ENCODE data around the gene SNRNP200. TPM values are rescaled to one million over a fixed set of nuclear protein-coding genes. Genes with fewer than 3 reads are reported as not detected.
A peak's percentile ranks its signal among the peaks of the same experiment; 100 is the strongest.

The SNRNP200 gene
- total RNA-seq, 1 donor from 2014 or later, result 57.4 TPM

GRCh38 chr2:96345868-96346462, 40.6 kb upstream of the SNRNP200 start:
- no peak for TF ChIP-seq CTCF (IDR thresholded peaks at IDR 0.05)
- DNase-seq (ENCODE audit: low spot score in 2 of 2), result no peak
- Histone ChIP-seq H3K4me3 (no peak overlapping the region), H3K27ac (no peak overlapping the region), H3K36me3 (no peaks in the 10 kb centered on the region), H3K4me1 (no peaks in the 10 kb centered on the region), H3K27me3 (no peaks in the 10 kb centered on the region), H3K9me3 (no peaks in the 10 kb centered on the region)
- intact Hi-C loops (cut with DNase I), result no loop called here

GRCh38 chr2:96345438-96345837, 40.1 kb upstream of the SNRNP200 start:
- intact Hi-C loops (cut with DNase I), result no loop called here
- no peak overlapping the region for H3K27ac ChIP-seq

GRCh38 chr2:96344011-96344410, 38.7 kb upstream of the SNRNP200 start:
- no peak overlapping the region for H3K4me3 ChIP-seq
- H3K27me3 ChIP-seq, result no peaks in the 10 kb centered on the region
- H3K27ac ChIP-seq, result peak overlapping the region in 1 of 2 donors; percentile 27
- no peaks in the 10 kb centered on the region for H3K9me3 ChIP-seq
- no peaks in the 10 kb centered on the region for H3K4me1 ChIP-seq
- DNase-seq (ENCODE audit: low spot score in 2 of 2), result no peak
- H3K36me3 ChIP-seq, result no peaks in the 10 kb centered on the region
- intact Hi-C loops (cut with DNase I), result no loop called here
- no peak for TF ChIP-seq CTCF (IDR thresholded peaks at IDR 0.05)

More at GRCh38 chr2:96345438-96345837, 40.1 kb upstream of the SNRNP200 start:
- Histone ChIP-seq H3K27me3 (no peaks in the 10 kb centered on the region), H3K4me3 (no peak overlapping the region), H3K36me3 (no peaks in the 10 kb centered on the region), H3K4me1 (no peaks in the 10 kb centered on the region), H3K9me3 (no peaks in the 10 kb centered on the region)
- no peak for TF ChIP-seq CTCF (IDR thresholded peaks at IDR 0.05)
- no peak for DNase-seq (ENCODE audit: low spot score in 2 of 2)

GRCh38 chr2:96342085-96342484, 36.7 kb upstream of the SNRNP200 start:
- intact Hi-C loops (cut with DNase I), result no loop called here

GRCh38 chr2:96341641-96342040, 36.3 kb upstream of the SNRNP200 start:
- Histone ChIP-seq H3K36me3 (no peaks in the 10 kb centered on the region), H3K4me1 (no peaks in the 10 kb centered on the region), H3K27me3 (no peaks in the 10 kb centered on the region), H3K27ac (no peak overlapping the region), H3K9me3 (no peaks in the 10 kb centered on the region), H3K4me3 (no peak overlapping the region)
- TF ChIP-seq CTCF (IDR thresholded peaks at IDR 0.05), result no peak
- peak in 1 of 2 donors; percentile 41 for DNase-seq (ENCODE audit: low spot score in 2 of 2)
- intact Hi-C loops (cut with DNase I), result no loop called here

More at GRCh38 chr2:96342085-96342484, 36.7 kb upstream of the SNRNP200 start:
- H3K4me3 ChIP-seq, result no peak overlapping the region
- no peaks in the 10 kb centered on the region for H3K4me1 ChIP-seq
- no peak for TF ChIP-seq CTCF (IDR thresholded peaks at IDR 0.05)
- no peaks in the 10 kb centered on the region for H3K36me3 ChIP-seq
- no peak for DNase-seq (ENCODE audit: low spot score in 2 of 2)
- H3K27ac ChIP-seq, result no peak overlapping the region
- no peaks in the 10 kb centered on the region for H3K27me3 ChIP-seq
- no peaks in the 10 kb centered on the region for H3K9me3 ChIP-seq
